Skeletal muscle satellite cell (primary cell): Measurements from ENCODE around the gene SGCA.

Experiments used
- H3K27me3 ChIP-seq: 2 replicates; pipeline ENCODE4 v1.7.0; 2013; ENCODE audit warnings: low read length; ENCODE audit not compliant: control insufficient read depth, insufficient read depth
- H3K36me3 ChIP-seq: 2 replicates; pipeline ENCODE4 v1.7.0; 2013; ENCODE audit warnings: mild to moderate bottlenecking, control low read depth, low read length; ENCODE audit not compliant: insufficient read depth
- H3K4me1 ChIP-seq: 2 replicates; pipeline ENCODE4 v1.7.0; 2013; ENCODE audit warnings: low read length; ENCODE audit not compliant: control insufficient read depth, insufficient read depth
- H3K4me2 ChIP-seq: 2 replicates; pipeline ENCODE4 v1.7.0; 2013; ENCODE audit warnings: mild to moderate bottlenecking, low read length
- H3K4me3 ChIP-seq: 2 replicates; pipeline ENCODE4 v1.7.0; 2013; ENCODE audit warnings: low read length
- H3K9ac ChIP-seq: 2 replicates; pipeline ENCODE4 v1.7.0; 2013; ENCODE audit warnings: mild to moderate bottlenecking, low read depth, low read length, moderate library complexity
- H3K9me3 ChIP-seq: replicated peaks from 2 replicates; pipeline ENCODE4 v1.7.0; 2013; ENCODE audit warnings: mild to moderate bottlenecking, control low read depth, low read length

Gene SGCA

GRCh38 chr17:50146230-50146926 lies 19.4 kb upstream of the SGCA start:
- H3K36me3 ChIP-seq = peaks cover 42% of the 10 kb centered on the region
- H3K9me3 ChIP-seq = no peaks in the 10 kb centered on the region
- H3K4me3 ChIP-seq = peak overlapping the region; percentile 80
- H3K27me3 ChIP-seq = no peaks in the 10 kb centered on the region
- H3K4me1 ChIP-seq = peaks cover 26% of the 10 kb centered on the region
- H3K9ac ChIP-seq = peak overlapping the region; percentile 60
- peak overlapping the region; percentile 99 for H3K4me2 ChIP-seq

GRCh38 chr17:50146927-50147665 lies 18.7 kb upstream of the SGCA start:
- peaks cover 35% of the 10 kb centered on the region for H3K36me3 ChIP-seq
- H3K4me3 ChIP-seq = peak overlapping the region; percentile 80
- no peaks in the 10 kb centered on the region for H3K9me3 ChIP-seq
- H3K4me2 ChIP-seq = peak overlapping the region; percentile 99
- H3K9ac ChIP-seq = peak overlapping the region; percentile 60
- H3K4me1 ChIP-seq = peaks cover 28% of the 10 kb centered on the region
- H3K27me3 ChIP-seq = no peaks in the 10 kb centered on the region

GRCh38 chr17:50147841-50148225 lies 18.0 kb upstream of the SGCA start:
- peaks cover 27% of the 10 kb centered on the region for H3K36me3 ChIP-seq
- no peaks in the 10 kb centered on the region for H3K9me3 ChIP-seq
- H3K4me3 ChIP-seq = peak overlapping the region; percentile 80
- peak overlapping the region; percentile 99 for H3K4me2 ChIP-seq
- no peaks in the 10 kb centered on the region for H3K27me3 ChIP-seq
- peak overlapping the region; percentile 60 for H3K9ac ChIP-seq
- H3K4me1 ChIP-seq = peaks cover 33% of the 10 kb centered on the region

- H3K4me1 ChIP-seq = peaks cover 33% of the 10 kb centered on the region
- peaks cover 23% of the 10 kb centered on the region for H3K36me3 ChIP-seq
- peak overlapping the region; percentile 80 for H3K4me3 ChIP-seq
- H3K9me3 ChIP-seq = no peaks in the 10 kb centered on the region
- H3K9ac ChIP-seq = peak overlapping the region; percentile 60
- peak overlapping the region; percentile 99 for H3K4me2 ChIP-seq
- H3K27me3 ChIP-seq = no peaks in the 10 kb centered on the region
These were observed 17.3 kb upstream of the SGCA start for GRCh38 chr17:50148226-50149090.

- peak overlapping the region; percentile 99 for H3K4me2 ChIP-seq
- H3K27me3 ChIP-seq = no peaks in the 10 kb centered on the region
- H3K4me1 ChIP-seq = peaks cover 33% of the 10 kb centered on the region
- peak overlapping the region; percentile 89 for H3K9ac ChIP-seq
- H3K4me3 ChIP-seq = peak overlapping the region; percentile 80
- H3K9me3 ChIP-seq = no peaks in the 10 kb centered on the region
- peaks cover 17% of the 10 kb centered on the region for H3K36me3 ChIP-seq
These were observed 16.8 kb upstream of the SGCA start for GRCh38 chr17:50149091-50149416.

- Histone ChIP-seq H3K36me3 (peaks cover 11% of the 10 kb centered on the region), H3K27me3 (no peaks in the 10 kb centered on the region), H3K4me1 (peaks cover 33% of the 10 kb centered on the region), H3K9ac (peak overlapping the region; percentile 89), H3K9me3 (no peaks in the 10 kb centered on the region), H3K4me2 (peak overlapping the region; percentile 99), H3K4me3 (peak overlapping the region; percentile 80)
These were observed 16.1 kb upstream of the SGCA start for GRCh38 chr17:50149417-50150353.

GRCh38 chr17:50150354-50151040 lies 15.3 kb upstream of the SGCA start, which contains the start of gene PPP1R9B:
TSS of gene PPP1R9B (minus strand) at chr17:50150677. CDS start at chr17:50150513, 164 bp downstream.
- Histone ChIP-seq H3K9ac (peak within 1 kb of the TSS; percentile 89), H3K4me2 (peak within 1 kb of the TSS; percentile 99), H3K36me3 (peaks cover 11% of the 10 kb centered on the region), H3K9me3 (no peaks in the 10 kb centered on the region), H3K4me1 (peaks cover 37% of the 10 kb centered on the region), H3K4me3 (peak within 1 kb of the TSS; percentile 80), H3K27me3 (no peaks in the 10 kb centered on the region)

- H3K9me3 ChIP-seq = no peaks in the 10 kb centered on the region
- peak overlapping the region; percentile 89 for H3K9ac ChIP-seq
- H3K4me3 ChIP-seq = peak overlapping the region; percentile 80
- peaks cover 32% of the 10 kb centered on the region for H3K4me1 ChIP-seq
- peak overlapping the region; percentile 99 for H3K4me2 ChIP-seq
- peaks cover 8% of the 10 kb centered on the region for H3K36me3 ChIP-seq
- no peaks in the 10 kb centered on the region for H3K27me3 ChIP-seq
These were observed 14.5 kb upstream of the SGCA start for GRCh38 chr17:50151041-50151936.

GRCh38 chr17:50151937-50152547 lies 13.8 kb upstream of the SGCA start:
- H3K36me3 ChIP-seq = peaks cover under 1% of the 10 kb centered on the region
- H3K4me2 ChIP-seq = peak overlapping the region; percentile 91
- H3K27me3 ChIP-seq = no peaks in the 10 kb centered on the region
- H3K4me1 ChIP-seq = peaks cover 25% of the 10 kb centered on the region
- H3K9me3 ChIP-seq = no peaks in the 10 kb centered on the region
- H3K9ac ChIP-seq = peak overlapping the region; percentile 82
- H3K4me3 ChIP-seq = peak overlapping the region; percentile 71
